Measurements from ENCODE around the gene TRIB2.

The TRIB2 gene

DNA sequence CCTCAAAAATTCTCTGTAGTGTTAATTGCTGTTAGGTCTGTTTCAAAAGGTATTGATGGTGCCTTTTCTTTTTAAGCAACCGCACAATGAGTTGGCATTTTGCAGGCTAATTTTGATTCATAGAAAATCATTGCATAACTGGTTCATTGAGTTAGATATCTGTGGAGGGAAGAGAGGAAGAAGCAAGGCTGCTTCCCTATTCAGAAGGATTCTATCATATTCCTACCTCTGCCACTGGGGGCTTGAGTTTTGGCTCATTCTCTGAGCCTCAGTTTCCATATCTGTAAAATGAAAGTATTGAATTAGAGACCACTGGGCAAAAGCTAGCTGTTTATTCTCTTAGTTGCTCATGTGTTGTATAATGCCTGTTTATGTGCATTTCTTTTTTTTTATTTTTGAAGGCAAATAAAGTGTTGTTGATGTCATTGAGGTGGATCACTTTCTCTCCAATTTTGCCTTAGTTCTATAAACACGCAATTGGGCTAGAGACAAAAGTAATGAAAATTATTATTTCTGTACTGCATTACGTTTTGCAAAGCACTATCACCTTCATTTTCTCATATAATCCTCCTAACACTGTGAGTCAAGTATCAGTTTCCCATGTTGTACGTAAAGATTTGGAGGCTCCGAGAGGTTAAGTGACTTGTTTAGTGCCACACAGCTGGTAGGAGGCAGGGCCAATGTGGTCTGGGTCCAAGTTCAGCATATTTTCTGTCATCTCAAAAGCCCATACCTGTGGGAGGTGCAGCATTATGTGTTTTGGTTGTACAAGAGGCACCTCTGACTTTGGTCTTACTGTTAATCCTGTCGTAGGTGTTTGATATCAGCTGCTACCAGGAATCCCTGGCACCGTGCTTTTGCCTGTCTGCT, 5.9 kb downstream of the TRIB2 start:
- DNase-seq (ENCODE audit: low read depth), result no peak
- H3K4me3 ChIP-seq (ENCODE audit: control insufficient read depth, low read depth, low read length), result peak overlapping the region; percentile 95
- peak; percentile 23 for TF ChIP-seq CTCF (IDR thresholded peaks at IDR 0.05; ENCODE audit: control insufficient read depth, insufficient read depth, low read depth, low read length, missing control alignments)

- no peak for TF ChIP-seq CTCF (IDR thresholded peaks at IDR 0.05; ENCODE audit: control insufficient read depth, insufficient read depth, low read depth, low read length, missing control alignments)
- DNase-seq (ENCODE audit: low read depth), result no peak
- H3K4me3 ChIP-seq (ENCODE audit: control insufficient read depth, low read depth, low read length), result no peak overlapping the region
Measured at GRCh38 chr2:12723736-12724463, 7.2 kb downstream of the TRIB2 start.

DNA sequence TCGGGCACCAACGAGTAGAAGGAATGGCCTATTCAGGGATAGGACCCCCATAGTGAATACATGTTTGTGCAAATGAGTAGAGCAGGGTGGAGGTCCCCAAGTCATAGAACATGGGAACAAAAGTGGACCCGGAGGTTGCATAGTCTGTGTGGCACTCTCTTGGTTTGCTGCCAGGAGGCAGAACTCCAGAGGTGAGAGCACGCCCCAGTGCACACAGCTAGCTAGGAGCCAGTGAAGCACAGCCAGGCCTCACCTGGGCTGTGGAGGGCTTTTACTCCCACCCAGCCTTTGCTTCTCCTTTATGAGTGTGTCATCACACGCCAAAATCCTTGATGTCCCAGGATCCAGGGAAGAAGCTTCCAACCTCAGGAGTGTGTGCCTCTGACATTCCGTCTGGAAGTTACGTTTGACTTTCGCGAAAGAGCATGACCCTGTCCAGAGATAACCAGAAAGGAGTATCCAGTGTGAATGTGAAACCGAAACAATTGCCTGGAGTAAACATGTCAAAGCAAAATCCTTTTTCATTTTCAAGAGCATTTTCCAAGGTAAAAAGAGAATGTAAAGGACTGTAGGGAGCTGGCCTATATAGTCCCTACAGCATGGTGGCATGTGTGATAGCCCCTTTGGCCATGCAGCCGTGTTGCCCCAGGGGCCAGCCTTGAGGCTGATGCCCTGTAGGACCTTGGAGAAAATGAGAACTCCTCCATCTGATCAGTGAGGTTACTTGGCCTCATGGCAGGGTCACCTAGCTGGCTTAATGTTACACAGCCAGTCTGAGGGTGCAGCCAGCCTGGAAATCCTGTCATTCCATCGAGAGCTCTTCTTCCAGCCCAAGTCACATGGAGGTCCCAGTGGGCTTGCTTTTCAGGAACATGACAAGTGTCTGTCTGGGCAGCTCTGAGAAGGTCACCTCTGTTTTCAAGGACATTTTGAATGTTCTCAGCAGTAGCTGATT, 8.8 kb downstream of the TRIB2 start:
- TF ChIP-seq CTCF (IDR thresholded peaks at IDR 0.05; ENCODE audit: control insufficient read depth, insufficient read depth, low read depth, low read length, missing control alignments), result no peak
- DNase-seq (ENCODE audit: low read depth), result no peak

DNA sequence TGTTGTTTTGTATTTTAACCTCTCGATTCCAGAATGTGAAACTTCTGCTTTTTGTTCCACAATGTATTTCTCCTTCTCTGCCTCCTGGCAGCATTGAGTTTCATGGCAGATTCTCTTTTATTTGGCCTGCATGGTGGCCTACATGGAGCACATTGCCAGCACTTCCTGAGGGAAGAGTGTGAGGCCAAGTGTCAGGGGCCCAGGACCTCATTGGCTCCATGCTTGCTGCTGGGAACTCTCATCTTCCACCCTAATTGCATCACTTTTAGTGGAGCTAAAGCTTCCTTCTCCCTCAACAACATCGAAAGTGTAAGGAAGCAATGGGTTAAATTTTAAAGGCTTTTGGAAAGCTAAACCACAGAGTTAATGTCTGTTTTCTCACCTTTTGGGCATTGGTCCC, 9.5 kb downstream of the TRIB2 start:
- TF ChIP-seq CTCF (IDR thresholded peaks at IDR 0.05; ENCODE audit: control insufficient read depth, insufficient read depth, low read depth, low read length, missing control alignments), result no peak
- DNase-seq (ENCODE audit: low read depth), result no peak

More for the DNA sequence above, 8.8 kb downstream of the TRIB2 start:
- no peak overlapping the region for H3K4me3 ChIP-seq (ENCODE audit: control insufficient read depth, low read depth, low read length)

GRCh38 chr2:12727065-12727464, 10.3 kb downstream of the TRIB2 start:
- no peak for DNase-seq (ENCODE audit: low read depth)
- no peak overlapping the region for H3K4me3 ChIP-seq (ENCODE audit: control insufficient read depth, low read depth, low read length)
- TF ChIP-seq CTCF (IDR thresholded peaks at IDR 0.05; ENCODE audit: control insufficient read depth, insufficient read depth, low read depth, low read length, missing control alignments), result no peak

More for the DNA sequence above, 9.5 kb downstream of the TRIB2 start:
- H3K4me3 ChIP-seq (ENCODE audit: control insufficient read depth, low read depth, low read length), result no peak overlapping the region

DNA sequence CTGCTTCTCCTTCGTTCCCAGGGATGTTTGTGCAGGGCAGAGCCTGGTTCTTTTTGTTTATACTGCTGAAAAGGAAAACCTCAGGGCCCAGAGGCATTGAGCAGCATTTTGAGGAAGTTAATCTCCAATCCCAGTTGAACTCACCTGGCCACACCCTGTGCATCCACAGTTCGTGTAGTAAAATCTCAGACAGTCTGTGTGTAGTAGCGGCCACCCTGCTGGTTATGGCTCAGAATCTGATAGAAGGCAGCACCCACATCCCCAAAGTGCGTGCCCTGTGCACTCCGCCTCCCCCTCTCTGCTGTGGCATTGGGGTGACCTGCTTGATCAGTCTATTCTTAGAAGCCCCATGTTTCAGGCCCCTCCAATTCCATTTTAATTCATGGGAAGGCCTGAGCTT, 10.9 kb downstream of the TRIB2 start:
- no peak for DNase-seq (ENCODE audit: low read depth)
- no peak overlapping the region for H3K4me3 ChIP-seq (ENCODE audit: control insufficient read depth, low read depth, low read length)
- TF ChIP-seq CTCF (IDR thresholded peaks at IDR 0.05; ENCODE audit: control insufficient read depth, insufficient read depth, low read depth, low read length, missing control alignments), result no peak

All from AG09309 (cell line).